H1 (cell line): ENCODE data around the gene EIF4A3. TPM values are rescaled to one million over a fixed set of nuclear protein-coding genes. Genes with fewer than 3 reads are reported as not detected.

Experiments used
- CBX8 ChIP-seq: fragments of 300-800, 300-1000 bp; sonication (generic); IDR thresholded peaks from 2 replicates; pipeline ENCODE4 v1.7.1; 2016; ENCODE audit warnings: low read depth, low read length, borderline replicate concordance
- CHD2 ChIP-seq: IDR thresholded peaks from 2 replicates; pipeline ENCODE4 v1.6.1; 2012; ENCODE audit warnings: low read length, improper control_type of control experiment
- TEAD4 ChIP-seq: IDR thresholded peaks from 2 replicates; pipeline ENCODE4 v1.6.1; 2012; ENCODE audit warnings: low read depth, low read length, inconsistent platforms, mixed read lengths
- ZNF274 ChIP-seq: IDR thresholded peaks from 2 replicates; pipeline ENCODE4 v1.7.0; 2012; ENCODE audit warnings: low read length, borderline replicate concordance; ENCODE audit errors: extremely low read depth
- polyA plus RNA-seq, 7 experiments: library from polyadenylated mRNA; depleted of rRNA in 3 of 7; stranded (reverse) in 5 of 7; unstranded in 2 of 7; fragments of >200 nt in 5 of 7; fragments of 200-250 nt in 2 of 7; gene quantifications; 1 replicate in 5 of 7; 2 replicates in 1 of 7; 4 replicates in 1 of 7; pipeline versions ENCODE4 v1.2.1 to v1.2.3, GENCODE V29; 2011 to 2013; ENCODE audit warnings: missing spikeins in 2 of 7, mixed read lengths in 2 of 7
- total RNA-seq: library from RNA; stranded (reverse); fragmentation: NEBNext Ultra II Directional; extraction: Animal tissue kit (Norgen Biotek cat#: 25700); gene quantifications from 2 replicates; pipeline ENCODE4 v1.2.1, GENCODE V29; 2021
- TF ChIP-seq, protein P1 (sequence below): IDR thresholded peaks from 2 replicates; pipeline ENCODE4 v1.6.1; 2011; ENCODE audit warnings: low read length, improper control_type of control experiment
- TF ChIP-seq, protein P2 (sequence below), 3 experiments: IDR thresholded peaks; 1 replicate in 2 of 3; 2 replicates in 1 of 3; pipeline versions ENCODE4 v1.5.1 to v1.6.1; 2011; ENCODE audit warnings: low read length in 3 of 3, mild to moderate bottlenecking in 3 of 3, inconsistent platforms in 2 of 3, low read depth in 1 of 3, moderate library complexity in 1 of 3; ENCODE audit not compliant: insufficient read depth in 1 of 3; ENCODE audit errors: control extremely low read depth in 1 of 3

EIF4A3 gene
- total and polyA plus RNA-seq, 2 of the 8 experiments (the other 6 are each of a cell fraction or from before 2014, with no cell fraction given) = 142 to 146 TPM

- TF ChIP-seq, protein P1, sequence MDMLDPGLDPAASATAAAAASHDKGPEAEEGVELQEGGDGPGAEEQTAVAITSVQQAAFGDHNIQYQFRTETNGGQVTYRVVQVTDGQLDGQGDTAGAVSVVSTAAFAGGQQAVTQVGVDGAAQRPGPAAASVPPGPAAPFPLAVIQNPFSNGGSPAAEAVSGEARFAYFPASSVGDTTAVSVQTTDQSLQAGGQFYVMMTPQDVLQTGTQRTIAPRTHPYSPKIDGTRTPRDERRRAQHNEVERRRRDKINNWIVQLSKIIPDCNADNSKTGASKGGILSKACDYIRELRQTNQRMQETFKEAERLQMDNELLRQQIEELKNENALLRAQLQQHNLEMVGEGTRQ = no peak
- TF ChIP-seq CHD2 = no peak
- TF ChIP-seq ZNF274 = no peak
- TF ChIP-seq, protein P2, sequence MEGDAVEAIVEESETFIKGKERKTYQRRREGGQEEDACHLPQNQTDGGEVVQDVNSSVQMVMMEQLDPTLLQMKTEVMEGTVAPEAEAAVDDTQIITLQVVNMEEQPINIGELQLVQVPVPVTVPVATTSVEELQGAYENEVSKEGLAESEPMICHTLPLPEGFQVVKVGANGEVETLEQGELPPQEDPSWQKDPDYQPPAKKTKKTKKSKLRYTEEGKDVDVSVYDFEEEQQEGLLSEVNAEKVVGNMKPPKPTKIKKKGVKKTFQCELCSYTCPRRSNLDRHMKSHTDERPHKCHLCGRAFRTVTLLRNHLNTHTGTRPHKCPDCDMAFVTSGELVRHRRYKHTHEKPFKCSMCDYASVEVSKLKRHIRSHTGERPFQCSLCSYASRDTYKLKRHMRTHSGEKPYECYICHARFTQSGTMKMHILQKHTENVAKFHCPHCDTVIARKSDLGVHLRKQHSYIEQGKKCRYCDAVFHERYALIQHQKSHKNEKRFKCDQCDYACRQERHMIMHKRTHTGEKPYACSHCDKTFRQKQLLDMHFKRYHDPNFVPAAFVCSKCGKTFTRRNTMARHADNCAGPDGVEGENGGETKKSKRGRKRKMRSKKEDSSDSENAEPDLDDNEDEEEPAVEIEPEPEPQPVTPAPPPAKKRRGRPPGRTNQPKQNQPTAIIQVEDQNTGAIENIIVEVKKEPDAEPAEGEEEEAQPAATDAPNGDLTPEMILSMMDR (IDR thresholded peaks at IDR 0.05; ENCODE audit: control extremely low read depth in 1 of 3, insufficient read depth in 1 of 3, low read depth in 1 of 3, low read length in 3 of 3) = no peak
- no peak for TF ChIP-seq TEAD4
- TF ChIP-seq CBX8 = no peak
Measured at GRCh38 chr17:80106176-80106575, 40.8 kb downstream of the EIF4A3 start (continued).
